Prostate gland (tissue), 2 donors: Measurements from ENCODE around the gene PGGHG. TPM values are rescaled to one million over a fixed set of nuclear protein-coding genes. Genes with fewer than 3 reads are reported as not detected.

ENCODE experiments used
- DNase-seq: peaks from one replicate; pipeline ENCODE4 v3.0.0-alpha.2; 2019; ENCODE audit warnings: low spot score
- H3K27ac ChIP-seq, 2 donors: fragments of 200-600 bp; sonication (generic); 2 replicates each; pipeline ENCODE4 v1.5.1; 2017 to 2019
- H3K27me3 ChIP-seq: fragments of 200-600 bp; sonication (generic); replicated peaks from 2 replicates; pipeline ENCODE4 v1.5.1; 2019; ENCODE audit not compliant: insufficient read depth
- H3K36me3 ChIP-seq, 2 donors: fragments of 200-600 bp; sonication (generic); 1 replicate in 1 of 2; 2 replicates in 1 of 2; pipeline versions ENCODE4 v1.5.1 to v1.8.1; 2017 to 2019
- H3K4me1 ChIP-seq: fragments of 200-600 bp; sonication (generic); replicated peaks from 2 replicates; pipeline ENCODE4 v1.5.1; 2019
- H3K4me3 ChIP-seq, 2 donors: fragments of 200-600 bp; sonication (generic); 2 replicates each; pipeline ENCODE4 v1.5.1; 2017 to 2019
- H3K9me3 ChIP-seq: fragments of 200-600 bp; sonication (generic); 2 replicates; pipeline ENCODE4 v1.5.1; 2017
- POLR2A ChIP-seq: fragments of 450-650 bp; IDR thresholded peaks from one replicate; pipeline ENCODE4 v1.6.1; 2016; ENCODE audit warnings: antibody characterized with exemption, mild to moderate bottlenecking
- POLR2AphosphoS5 ChIP-seq: sonication (generic); formaldehyde crosslinking; IDR thresholded peaks from one replicate; pipeline ENCODE4 v1.6.1; 2017; ENCODE audit warnings: antibody characterized with exemption
- WGBS: methylation state at CpG from one replicate; pipeline ENCODE4 v1.1.5; 2018; 5-methylcytosine and 5-hydroxymethylcytosine counted together
- intact Hi-C: fragments of 100-400 bp; cut with DNase I; formaldehyde crosslinking; loops from one replicate; pipeline ENCODE4 v1.14.2; 2022
- small RNA-seq, 2 donors: library from RNA; depleted of rRNA; stranded (forward); fragments of <200 nt; gene quantifications; one replicate each; pipeline ENCODE3, GENCODE V24; 2016
- total RNA-seq, 2 donors: library from RNA; depleted of rRNA; stranded (reverse); fragments of >200 nt; gene quantifications; one replicate each; pipeline ENCODE4 v1.1.0, GENCODE V29; 2016
- TF ChIP-seq, protein P1 (sequence below), 4 experiments: fragments of 200-600 bp in 2 of 4; fragments of 450-650 bp in 2 of 4; sonication (generic) in 2 of 4; IDR thresholded peaks; 1 replicate in 3 of 4; 2 replicates in 1 of 4; pipeline ENCODE4 v1.5.1; 2016 to 2019; ENCODE audit warnings: antibody characterized with exemption in 4 of 4, mild to moderate bottlenecking in 2 of 4, moderate library complexity in 2 of 4

The PGGHG gene
- total RNA-seq, 2 donors from 2014 or later: 18.4 to 63.1 TPM

- TF ChIP-seq POLR2A (no peak), POLR2AphosphoS5 (no peak)
- TF ChIP-seq, protein P1, sequence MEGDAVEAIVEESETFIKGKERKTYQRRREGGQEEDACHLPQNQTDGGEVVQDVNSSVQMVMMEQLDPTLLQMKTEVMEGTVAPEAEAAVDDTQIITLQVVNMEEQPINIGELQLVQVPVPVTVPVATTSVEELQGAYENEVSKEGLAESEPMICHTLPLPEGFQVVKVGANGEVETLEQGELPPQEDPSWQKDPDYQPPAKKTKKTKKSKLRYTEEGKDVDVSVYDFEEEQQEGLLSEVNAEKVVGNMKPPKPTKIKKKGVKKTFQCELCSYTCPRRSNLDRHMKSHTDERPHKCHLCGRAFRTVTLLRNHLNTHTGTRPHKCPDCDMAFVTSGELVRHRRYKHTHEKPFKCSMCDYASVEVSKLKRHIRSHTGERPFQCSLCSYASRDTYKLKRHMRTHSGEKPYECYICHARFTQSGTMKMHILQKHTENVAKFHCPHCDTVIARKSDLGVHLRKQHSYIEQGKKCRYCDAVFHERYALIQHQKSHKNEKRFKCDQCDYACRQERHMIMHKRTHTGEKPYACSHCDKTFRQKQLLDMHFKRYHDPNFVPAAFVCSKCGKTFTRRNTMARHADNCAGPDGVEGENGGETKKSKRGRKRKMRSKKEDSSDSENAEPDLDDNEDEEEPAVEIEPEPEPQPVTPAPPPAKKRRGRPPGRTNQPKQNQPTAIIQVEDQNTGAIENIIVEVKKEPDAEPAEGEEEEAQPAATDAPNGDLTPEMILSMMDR (IDR thresholded peaks at IDR 0.05): no peak
- no peak for DNase-seq
- WGBS: 93% methylated on average over 2 of the region's 2 CpGs
- Histone ChIP-seq H3K27me3 (no peaks in the 10 kb centered on the region), H3K4me1 (no peaks in the 10 kb centered on the region), H3K9me3 (no peaks in the 10 kb centered on the region), H3K4me3 (no peak overlapping the region), H3K27ac (no peak overlapping the region), H3K36me3 (no peaks in the 10 kb centered on the region)
- intact Hi-C loops: no loop called here
Measured at GRCh38 chr11:339963-340362, 51.0 kb downstream of the PGGHG start.

DNA sequence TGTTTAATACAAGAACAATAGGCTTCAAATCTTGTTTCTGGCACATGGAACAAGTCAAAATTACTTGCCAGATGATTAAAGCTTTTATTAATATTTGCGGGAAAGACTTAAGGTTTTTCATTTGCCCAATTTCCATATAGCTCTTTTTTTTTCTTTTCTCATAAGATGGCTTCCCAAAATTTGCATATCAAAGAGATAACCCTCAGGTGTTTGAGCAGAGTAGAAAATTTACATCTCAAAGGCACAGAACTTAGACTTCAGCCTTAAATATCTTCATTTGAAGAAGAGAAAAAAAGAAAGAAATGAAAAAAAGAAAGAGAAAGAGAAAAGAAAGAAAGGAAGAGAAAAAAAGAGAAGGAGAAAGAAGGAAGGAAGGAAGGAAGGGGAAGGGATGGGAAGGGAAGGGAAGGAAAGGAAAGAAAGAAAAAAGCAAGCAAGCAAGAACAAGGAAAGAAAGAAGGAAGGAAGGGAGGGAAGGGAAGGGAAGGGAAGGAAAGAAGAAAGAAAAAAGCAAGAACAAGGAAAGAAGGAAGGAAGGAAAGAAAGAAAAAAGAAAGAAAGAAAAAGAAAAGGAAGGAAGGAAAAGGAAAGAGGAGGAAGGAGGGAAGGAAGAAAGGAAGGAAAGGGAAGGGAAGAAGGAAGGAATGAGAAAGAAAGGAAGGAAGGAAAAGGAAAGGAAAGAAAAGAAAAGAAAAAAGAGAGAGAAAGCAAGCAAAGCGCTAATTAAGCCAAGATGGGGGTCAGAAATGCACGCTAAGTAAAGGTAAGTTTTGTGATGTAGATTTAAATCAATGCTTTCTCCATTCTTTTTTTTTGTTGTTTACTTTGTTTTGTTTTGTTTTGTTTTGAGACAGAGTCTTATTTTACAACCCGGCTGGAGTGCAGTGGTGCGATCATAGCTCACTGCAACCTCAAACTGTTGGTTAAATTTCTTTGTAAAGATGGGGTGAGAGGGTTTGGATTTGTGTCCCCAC lies 51.9 kb downstream of the PGGHG start:
- TF ChIP-seq POLR2A (no peak), POLR2AphosphoS5 (no peak)
- TF ChIP-seq, protein P1 (IDR thresholded peaks at IDR 0.05): no peak
- Histone ChIP-seq H3K4me1 (no peaks in the 10 kb centered on the region), H3K9me3 (no peaks in the 10 kb centered on the region), H3K27me3 (no peaks in the 10 kb centered on the region), H3K27ac (no peak overlapping the region), H3K36me3 (no peaks in the 10 kb centered on the region), H3K4me3 (no peak overlapping the region)
- intact Hi-C loops: no loop called here
- DNase-seq: no peak
- 74% methylated on average over 4 of the region's 5 CpGs for WGBS

GRCh38 chr11:342328-342727 lies 53.4 kb downstream of the PGGHG start:
- H3K27me3 ChIP-seq: no peaks in the 10 kb centered on the region
- no peak for DNase-seq
- no peaks in the 10 kb centered on the region for H3K36me3 ChIP-seq
- no peak for TF ChIP-seq POLR2AphosphoS5
- TF ChIP-seq POLR2A: no peak
- TF ChIP-seq, protein P1 (IDR thresholded peaks at IDR 0.05): no peak
- intact Hi-C loops: no loop called here
- H3K9me3 ChIP-seq: no peaks in the 10 kb centered on the region
- WGBS: 45% methylated on average over 3 of the region's 3 CpGs
- H3K4me1 ChIP-seq: no peaks in the 10 kb centered on the region
- no peak overlapping the region for H3K4me3 ChIP-seq
- H3K27ac ChIP-seq: no peak overlapping the region

DNA sequence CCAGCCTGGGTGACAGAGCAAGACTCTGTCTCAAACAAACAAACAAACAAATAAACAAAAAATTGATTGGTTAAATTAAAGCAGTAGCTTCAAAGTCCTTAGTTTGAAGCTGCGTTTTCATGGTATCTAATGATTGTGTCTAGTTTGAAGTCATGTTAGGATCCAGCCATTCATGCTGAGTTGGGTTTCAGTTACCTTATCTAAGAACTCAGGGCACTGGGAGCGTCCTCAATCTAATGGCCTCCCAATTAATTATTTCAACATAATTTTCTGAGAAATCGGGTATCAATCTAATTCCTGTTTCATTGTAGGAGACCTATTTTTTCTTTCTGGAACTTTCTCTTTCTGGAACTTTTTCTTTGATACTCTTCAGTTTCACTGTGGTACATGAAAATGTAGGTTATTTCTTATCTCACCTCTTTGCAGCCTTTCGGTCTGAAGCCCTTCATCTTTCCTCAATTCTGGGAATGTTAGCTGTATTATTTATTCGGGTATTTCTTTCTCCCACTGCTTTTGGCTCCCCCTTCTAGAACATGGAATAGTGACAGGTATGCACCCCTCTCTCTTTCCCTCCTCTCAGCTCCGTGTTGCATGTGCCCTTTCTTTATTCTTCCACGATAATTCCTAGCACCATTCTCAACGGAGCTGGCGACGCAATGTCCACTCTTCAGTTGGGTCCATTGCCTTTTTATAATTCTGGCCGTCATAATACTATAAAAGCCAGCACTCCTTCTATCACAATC lies 56.1 kb downstream of the PGGHG start:
- no peak for DNase-seq

More for the DNA sequence above, 56.1 kb downstream of the PGGHG start:
- no peaks in the 10 kb centered on the region for H3K4me1 ChIP-seq
- no peak overlapping the region for H3K27ac ChIP-seq
- no peaks in the 10 kb centered on the region for H3K27me3 ChIP-seq
- no peaks in the 10 kb centered on the region for H3K9me3 ChIP-seq
- H3K36me3 ChIP-seq: no peaks in the 10 kb centered on the region
- 96% methylated on average over 11 of the region's 11 CpGs for WGBS
- intact Hi-C loops: no loop called here
- TF ChIP-seq POLR2AphosphoS5: no peak
- TF ChIP-seq POLR2A: no peak
- TF ChIP-seq, protein P1 (IDR thresholded peaks at IDR 0.05): no peak
- no peak overlapping the region for H3K4me3 ChIP-seq

Small RNAs within 50 kb of the gene (small RNA-seq; reads per million reads assigned to genes)
- 0 reads per million in 2 donors for gene AC136475.6

Other genes with a start within 250 kb of the PGGHG start
- not detected for gene SCGB1C1, start 96.0 kb upstream of the PGGHG start, total RNA-seq
- 10 to 100 TPM; 52.1 to 54.8 TPM for gene BET1L, start 81.7 kb upstream of the PGGHG start, total RNA-seq
- 100 to 1,000 TPM in 1 of 2 donors, 10 to 100 TPM in 1; 82.3 to 114 TPM for gene RIC8A, start 81.4 kb upstream of the PGGHG start, total RNA-seq
- gene SIRT3, start 52.8 kb upstream of the PGGHG start, total RNA-seq: 10 to 100 TPM; 21.5 to 32.5 TPM
- gene PSMD13, start 52.1 kb upstream of the PGGHG start, total RNA-seq: 100 to 1,000 TPM in 1 of 2 donors, 10 to 100 TPM in 1; 87.4 to 129 TPM
- 1 to 10 TPM in 1 of 2 donors, under 1 TPM in 1; 0.18 to 2.7 TPM for gene NLRP6, start 10.7 kb upstream of the PGGHG start, total RNA-seq
- gene IFITM5, start 10.4 kb downstream of the PGGHG start, total RNA-seq: not detected
- 100 to 1,000 TPM in 1 of 2 donors, 10 to 100 TPM in 1; 96.6 to 149 TPM for gene IFITM2, start 18.7 kb downstream of the PGGHG start, total RNA-seq
- gene IFITM1, start 24.9 kb downstream of the PGGHG start, total RNA-seq: 100 to 1,000 TPM in 1 of 2 donors, 10 to 100 TPM in 1; 73.9 to 182 TPM
- gene IFITM3, start 31.7 kb downstream of the PGGHG start, total RNA-seq: 100 to 1,000 TPM; 123 to 477 TPM
- 10 to 100 TPM in 1 of 2 donors, 1 to 10 TPM in 1; 5.8 to 14.2 TPM for gene B4GALNT4, start 80.4 kb downstream of the PGGHG start, total RNA-seq
- 10 to 100 TPM; 58.6 to 88.4 TPM for gene PKP3, start 105.1 kb downstream of the PGGHG start, total RNA-seq
- gene SIGIRR, start 125.9 kb downstream of the PGGHG start, total RNA-seq: 10 to 100 TPM; 40.4 to 75.6 TPM
- gene ANO9, start 152.9 kb downstream of the PGGHG start, total RNA-seq: 1 to 10 TPM; 8.4 to 9.1 TPM
- gene PTDSS2, start 161.2 kb downstream of the PGGHG start, total RNA-seq: 10 to 100 TPM; 46.3 to 50.3 TPM
- 100 to 1,000 TPM; 221 to 272 TPM for gene RNH1, start 218.1 kb downstream of the PGGHG start, total RNA-seq
- gene HRAS, start 246.4 kb downstream of the PGGHG start, total RNA-seq: 10 to 100 TPM; 47.0 to 62.8 TPM
- gene LRRC56, start 248.4 kb downstream of the PGGHG start, total RNA-seq: 1 to 10 TPM; 1.9 to 9.1 TPM